ENCODE results near the gene CHAF1B. TPM values are rescaled to one million over a fixed set of nuclear protein-coding genes. Genes with fewer than 3 reads are reported as not detected.

The CHAF1B gene
- total and polyA plus RNA-seq, 2 donors (not counting 3 experiments of a cell fraction or from before 2014, with no cell fraction given): 7.0 to 13.0 TPM

- Histone ChIP-seq H2AFZ (ENCODE audit: low read depth, low read length) (peak overlapping the region; percentile 61), H3K4me1 (ENCODE audit: control insufficient read depth, extremely low read depth, insufficient read depth, low read length) (peaks cover 2% of the 10 kb centered on the region), H3K79me2 (ENCODE audit: control insufficient read depth, insufficient read depth, low read length) (no peaks in the 10 kb centered on the region), H3K9ac (replicated peaks; ENCODE audit: extremely low read depth, insufficient read depth, low read length) (no peak overlapping the region), H3K9me1 (replicated peaks; ENCODE audit: control insufficient read depth, extremely low read depth, insufficient read depth, low read length) (no peaks in the 10 kb centered on the region), H3K36me3 (ENCODE audit: control insufficient read depth in 2 of 2, extremely low read depth in 1 of 2, insufficient read depth in 2 of 2, low read length in 2 of 2) (no peaks in the 10 kb centered on the region), H4K20me1 (replicated peaks; ENCODE audit: control insufficient read depth, extremely low read depth, insufficient read depth, low read length) (no peaks in the 10 kb centered on the region), H3K27ac (ENCODE audit: insufficient read depth, low read depth, low read length) (peak overlapping the region; percentile 50), H3K4me3 (replicated peaks in 1 of 3; ENCODE audit: insufficient read depth in 1 of 3, low read depth in 1 of 3, low read length in 3 of 3) (no peak overlapping the region), H3K4me2 (ENCODE audit: insufficient read depth, low read length) (no peak overlapping the region), H3K9me3 (replicated peaks; ENCODE audit: control insufficient read depth, insufficient read depth, low read length) (no peaks in the 10 kb centered on the region), H3K27me3 (ENCODE audit: control insufficient read depth in 2 of 2, insufficient read depth in 2 of 2, low read length in 2 of 2) (no peaks in the 10 kb centered on the region)
- BruUV-seq (replicated peaks): no TSS peak
- DNase-seq (ENCODE audit: low read depth, low spot score) (peak; percentile 77), FAIRE-seq (peak; percentile 88)
- POLR2A ChIA-PET: interaction anchor here (0.7 kb wide), 1 partner anchor 8 kb away, joined by 3 read pairs; no protein-coding TSS in a partner anchor
- CTCF ChIA-PET: interaction anchor here (0.6 to 2.4 kb wide), 24 partner anchors 12 to 504 kb away, joined by 3 to 15 read pairs (median 4); partner anchors contain the start of gene CLDN14
- dilution Hi-C loops (cut with MboI; ENCODE audit: extremely low pct_ligation_motif_present, low sequenced_read_pairs) (no loop called here), intact Hi-C loops (cut with micrococcal nuclease) (loop anchor here (5.0 kb wide), 3 partner anchors 220 to 440 kb away; no protein-coding TSS in a partner anchor)
- TF ChIP-seq CTCF (IDR thresholded peaks at IDR 0.05; ENCODE audit: extremely low read depth in 1 of 2, insufficient read depth in 1 of 2, low read depth in 1 of 2, low read length in 2 of 2): peak; percentile 85 to 92
- TF ChIP-seq GATA2 (IDR thresholded peaks at IDR 0.05; ENCODE audit: insufficient read depth, insufficient read length, low read depth, low read length): no peak
Observed at GRCh38 chr21:36422279-36423098, 37.3 kb downstream of the CHAF1B start.
